ENCODE results near the gene DAG1. TPM values are rescaled to one million over a fixed set of nuclear protein-coding genes. Genes with fewer than 3 reads are reported as not detected.

DAG1 gene
- polyA plus RNA-seq (2011; rRNA removed): 46.6 and 70.8 TPM in 2 replicates
- 48.0 and 64.0 TPM in 2 replicates for polyA plus RNA-seq (2012; cell fraction: cytosol; rRNA removed)
- polyA plus RNA-seq (2012; cell fraction: nucleus; rRNA removed): 92.5 and 102 TPM in 2 replicates
- 57.1 to 59.6 TPM (median 59.4 TPM) in 3 replicates for polyA plus RNA-seq (2017; fragmentation: RNase III; extraction: RNeasy Plus Mini Kit Qiagen cat#74134 plus additional on column Dnase treatment)
- polyA minus RNA-seq (2011; rRNA and poly(A)+ RNA removed): 115 and 153 TPM in 2 replicates

- Histone ChIP-seq H3K4me1 (peaks cover 31% of the 10 kb centered on the region), H3K9me3 (no peaks in the 10 kb centered on the region), H3K4me3 (peak within 1 kb of the TSS; percentile 89), H3K27ac (peak within 1 kb of the TSS; percentile 94 to 99), H3K4me2 (peak within 1 kb of the TSS; percentile 99)
- whole genome bisulfite sequencing (ENCODE audit: missing lambda C conversion rate): 1% methylated on average over 17 of the region's 108 CpGs
- FAIRE-seq (no peak), ATAC-seq (peak; percentile 90), DNase-seq (ENCODE audit: low read depth in 1 of 2, low spot score in 1 of 2) (peak; percentile 89 to 94)
- ChIA-PET POLR2A (interaction anchor here (0.8 to 2.5 kb wide), 12 partner anchors 9 to 441 kb away, joined by 3 to 23 read pairs (median 4); partner anchors contain the start of genes GPX1, IMPDH2, NICN1 and RHOA), CTCF (interaction anchor here (0.6 to 1.4 kb wide), 3 partner anchors 10 to 185 kb away, joined by 3 to 5 read pairs (median 3); no protein-coding TSS in a partner anchor)
- TF ChIP-seq, protein P1, sequence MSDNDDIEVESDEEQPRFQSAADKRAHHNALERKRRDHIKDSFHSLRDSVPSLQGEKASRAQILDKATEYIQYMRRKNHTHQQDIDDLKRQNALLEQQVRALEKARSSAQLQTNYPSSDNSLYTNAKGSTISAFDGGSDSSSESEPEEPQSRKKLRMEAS (IDR thresholded peaks at IDR 0.05): peak; percentile 18; the same call in 1 of the 2 replicates
- peak; percentile 78; the same call in 1 of the 3 replicates for TF ChIP-seq BCL3 (IDR thresholded peaks at IDR 0.05)
- no peak for TF ChIP-seq ZFP36 (IDR thresholded peaks at IDR 0.05; ENCODE audit: borderline replicate concordance, partially characterized antibody)
- TF ChIP-seq JUN (IDR thresholded peaks at IDR 0.05): peak in 1 of 2 experiments; percentile 74; a peak in 2 of 5 replicates
- no peak for TF ChIP-seq MAFK (IDR thresholded peaks at IDR 0.05; ENCODE audit: partially characterized antibody)
- TF ChIP-seq NPAS2 (CRISPR knock-in tag; IDR thresholded peaks at IDR 0.05; ENCODE audit: borderline replicate concordance): no peak
- TF ChIP-seq ZC3H11A (IDR thresholded peaks at IDR 0.05): no peak
- TF ChIP-seq KDM5A (IDR thresholded peaks at IDR 0.05): no peak
- no peak for TF ChIP-seq NFE2L2 (conservative IDR thresholded peaks at IDR 0.05; ENCODE audit: low read length)
- TF ChIP-seq POLR2A (IDR thresholded peaks at IDR 0.05; ENCODE audit: low read length): peak; percentile 52; the same call in 1 of the 2 replicates
- TF ChIP-seq SREBF2 (IDR thresholded peaks at IDR 0.05): no peak
- 0 out of 2 replicates have a peak, but pooled peaks have one; percentile 36 for TF ChIP-seq PHF8 (IDR thresholded peaks at IDR 0.05; ENCODE audit: borderline replicate concordance, low read depth)
- TF ChIP-seq RFX5 (IDR thresholded peaks at IDR 0.05): peak; percentile 72
- TF ChIP-seq E2F6 (IDR thresholded peaks at IDR 0.05; ENCODE audit: borderline replicate concordance, low read depth): peak; percentile 40; the same call in 1 of the 2 replicates
Measured at GRCh38 chr3:49469936-49470713, at the start of gene DAG1. TSS of gene DAG1 (plus strand) at chr3:49470267. CDS start at chr3:49510535, 40,268 bp downstream.

GRCh38 chr3:49421890-49422378 lies 48.1 kb upstream of the DAG1 start:
- Histone ChIP-seq H3K27ac (peak overlapping the region; percentile 73 to 82), H3K4me3 (no peak overlapping the region), H3K9me3 (no peaks in the 10 kb centered on the region), H3K4me1 (peaks cover 35% of the 10 kb centered on the region), H3K4me2 (peak overlapping the region; percentile 47; the same call in 2 of the 3 replicates)
- whole genome bisulfite sequencing (ENCODE audit: missing lambda C conversion rate): 98% methylated on average over 11 of the region's 14 CpGs
- ChIA-PET POLR2A (interaction anchor here (1.2 kb wide), 1 partner anchor 10 kb away, joined by 5 read pairs; the partner anchor contains the start of gene RHOA), CTCF (interaction anchor here (1.1 to 1.7 kb wide), 2 partner anchors 8 to 27 kb away, joined by 4 to 10 read pairs; partner anchors contain the start of gene NICN1)
- TF ChIP-seq NPAS2 (CRISPR knock-in tag; IDR thresholded peaks at IDR 0.05; ENCODE audit: borderline replicate concordance) (no peak), NR3C1 (IDR thresholded peaks at IDR 0.05) (no peak), ZFP36 (IDR thresholded peaks at IDR 0.05; ENCODE audit: borderline replicate concordance, partially characterized antibody) (no peak), POLR2AphosphoS2 (conservative IDR thresholded peaks at IDR 0.05; ENCODE audit: low read length) (no peak), CEBPB (IDR thresholded peaks at IDR 0.05) (no peak), ZSCAN20 (CRISPR knock-in tag; IDR thresholded peaks at IDR 0.05) (no peak), FOXS1 (CRISPR knock-in tag; IDR thresholded peaks at IDR 0.05) (no peak), ZNF302 (CRISPR knock-in tag; IDR thresholded peaks at IDR 0.05) (no peak), HOXA7 (CRISPR knock-in tag; IDR thresholded peaks at IDR 0.05) (no peak), ZC3H11A (IDR thresholded peaks at IDR 0.05) (no peak), JUN (IDR thresholded peaks at IDR 0.05) (no peak), SREBF2 (IDR thresholded peaks at IDR 0.05) (no peak), POLR2A (IDR thresholded peaks at IDR 0.05; ENCODE audit: low read length) (no peak), RNF2 (IDR thresholded peaks at IDR 0.05; ENCODE audit: borderline replicate concordance, low read depth) (no peak)
- TF ChIP-seq, protein P1 (IDR thresholded peaks at IDR 0.05): no peak
- TF ChIP-seq, protein P2, sequence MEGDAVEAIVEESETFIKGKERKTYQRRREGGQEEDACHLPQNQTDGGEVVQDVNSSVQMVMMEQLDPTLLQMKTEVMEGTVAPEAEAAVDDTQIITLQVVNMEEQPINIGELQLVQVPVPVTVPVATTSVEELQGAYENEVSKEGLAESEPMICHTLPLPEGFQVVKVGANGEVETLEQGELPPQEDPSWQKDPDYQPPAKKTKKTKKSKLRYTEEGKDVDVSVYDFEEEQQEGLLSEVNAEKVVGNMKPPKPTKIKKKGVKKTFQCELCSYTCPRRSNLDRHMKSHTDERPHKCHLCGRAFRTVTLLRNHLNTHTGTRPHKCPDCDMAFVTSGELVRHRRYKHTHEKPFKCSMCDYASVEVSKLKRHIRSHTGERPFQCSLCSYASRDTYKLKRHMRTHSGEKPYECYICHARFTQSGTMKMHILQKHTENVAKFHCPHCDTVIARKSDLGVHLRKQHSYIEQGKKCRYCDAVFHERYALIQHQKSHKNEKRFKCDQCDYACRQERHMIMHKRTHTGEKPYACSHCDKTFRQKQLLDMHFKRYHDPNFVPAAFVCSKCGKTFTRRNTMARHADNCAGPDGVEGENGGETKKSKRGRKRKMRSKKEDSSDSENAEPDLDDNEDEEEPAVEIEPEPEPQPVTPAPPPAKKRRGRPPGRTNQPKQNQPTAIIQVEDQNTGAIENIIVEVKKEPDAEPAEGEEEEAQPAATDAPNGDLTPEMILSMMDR (IDR thresholded peaks at IDR 0.05): no peak
- no peak for ATAC-seq
- no peak for FAIRE-seq
- DNase-seq (ENCODE audit: low read depth in 1 of 2, low spot score in 1 of 2): no peak

Measured in A549 (cell line).